Astrocyte (in vitro differentiated cells and primary cell): ENCODE results near the gene ALPL. TPM values are rescaled to one million over a fixed set of nuclear protein-coding genes. Genes with fewer than 3 reads are reported as not detected.

ENCODE experiments used
- DNase-seq: peaks from one replicate; pipeline ENCODE4 v3.0.0-alpha.2; 2010; ENCODE audit warnings: low read depth
- FAIRE-seq: peaks from 2 replicates; lab custom pipeline; 2011; peaks lifted over from hg19 to GRCh38; lab: Jason Lieb, UNC
- H2AFZ ChIP-seq: 2 replicates; pipeline ENCODE4 v1.6.0; 2012; ENCODE audit warnings: low read depth, low read length, inconsistent platforms
- H3K27ac ChIP-seq: 2 replicates; pipeline ENCODE4 v1.5.1; 2011; ENCODE audit warnings: low read depth, low read length, inconsistent platforms
- H3K27me3 ChIP-seq: 2 replicates; pipeline ENCODE4 v1.6.0; 2011; ENCODE audit warnings: low read length, inconsistent platforms; ENCODE audit not compliant: insufficient read depth
- H3K36me3 ChIP-seq: 2 replicates; pipeline ENCODE4 v1.5.1; 2011; ENCODE audit warnings: low read length, inconsistent platforms; ENCODE audit not compliant: insufficient read depth
- H3K4me1 ChIP-seq: 2 replicates; pipeline ENCODE4 v1.5.1; 2011; ENCODE audit warnings: low read length, inconsistent platforms; ENCODE audit not compliant: insufficient read depth
- H3K4me2 ChIP-seq: 2 replicates; pipeline ENCODE4 v1.6.0; 2012; ENCODE audit warnings: low read length, inconsistent platforms
- H3K4me3 ChIP-seq: 2 replicates; pipeline ENCODE4 v1.5.1; 2011; ENCODE audit warnings: low read depth, mild to moderate bottlenecking, low read length, inconsistent platforms; ENCODE audit not compliant: insufficient read depth
- H3K79me2 ChIP-seq: 2 replicates; pipeline ENCODE4 v1.6.0; 2012; ENCODE audit warnings: mild to moderate bottlenecking, low read length, inconsistent platforms; ENCODE audit not compliant: insufficient read depth
- H3K9ac ChIP-seq: 2 replicates; pipeline ENCODE4 v1.6.0; 2012; ENCODE audit warnings: mild to moderate bottlenecking, low read length, inconsistent platforms
- H3K9me3 ChIP-seq: 2 replicates; pipeline ENCODE4 v1.5.1; 2012; ENCODE audit warnings: low read depth, mild to moderate bottlenecking, low read length, inconsistent platforms; ENCODE audit not compliant: insufficient read depth
- H4K20me1 ChIP-seq: 2 replicates; pipeline ENCODE4 v1.6.0; 2012; ENCODE audit warnings: low read length, inconsistent platforms; ENCODE audit not compliant: insufficient read depth
- H3K27ac Mint-ChIP-seq: one replicate; pipeline ENCODE4 v1.8.0; 2021; ENCODE audit warnings: mild to moderate bottlenecking, mixed read lengths; ENCODE audit not compliant: unreplicated experiment
- H3K27me3 Mint-ChIP-seq: one replicate; pipeline ENCODE4 v1.8.0; 2021; ENCODE audit warnings: low read depth, mixed read lengths; ENCODE audit not compliant: unreplicated experiment
- H3K36me3 Mint-ChIP-seq: one replicate; pipeline ENCODE4 v1.8.0; 2021; ENCODE audit warnings: low read depth, mixed read lengths; ENCODE audit not compliant: unreplicated experiment
- H3K4me1 Mint-ChIP-seq: one replicate; pipeline ENCODE4 v1.8.0; 2021; ENCODE audit warnings: low read depth, mixed read lengths; ENCODE audit not compliant: unreplicated experiment
- H3K4me3 Mint-ChIP-seq: one replicate; pipeline ENCODE4 v1.8.0; 2021; ENCODE audit warnings: mild to moderate bottlenecking, moderate library complexity, mixed read lengths; ENCODE audit not compliant: unreplicated experiment
- H3K9me3 Mint-ChIP-seq: one replicate; pipeline ENCODE4 v1.8.0; 2021; ENCODE audit warnings: mild to moderate bottlenecking, mixed read lengths; ENCODE audit not compliant: unreplicated experiment
- CTCF ChIP-seq: IDR thresholded peaks from 2 replicates; pipeline ENCODE4 v1.5.1; 2011; ENCODE audit warnings: low read depth, mild to moderate bottlenecking, inconsistent platforms, low read length, moderate library complexity; ENCODE audit not compliant: insufficient read depth
- EZH2 ChIP-seq: IDR thresholded peaks from 2 replicates; pipeline ENCODE4 v1.6.1; 2012; ENCODE audit warnings: mild to moderate bottlenecking, low read length, inconsistent platforms; ENCODE audit not compliant: insufficient read depth
- total RNA-seq: library from RNA; stranded (reverse); gene quantifications from 2 replicates; pipeline ENCODE4 v1.2.1, GENCODE V29; 2021

ALPL gene
- total RNA-seq, 1 donor from 2014 or later, result 24.3 TPM

- Histone ChIP-seq H3K27me3 (peaks cover 8% of the 10 kb centered on the region), H3K4me1 (no peaks in the 10 kb centered on the region), H3K36me3 (no peaks in the 10 kb centered on the region), H3K9ac (no peak overlapping the region), H3K4me3 (no peak overlapping the region), H3K4me2 (no peak overlapping the region), H3K79me2 (no peaks in the 10 kb centered on the region), H2AFZ (no peak overlapping the region), H3K9me3 (no peaks in the 10 kb centered on the region), H3K27ac (no peak overlapping the region), H4K20me1 (no peaks in the 10 kb centered on the region)
- peaks cover 3% of the 10 kb centered on the region for H3K36me3 Mint-ChIP-seq
- no peak overlapping the region for H3K4me3 Mint-ChIP-seq
- DNase-seq (no peak), FAIRE-seq (no peak)
- no peak overlapping the region for H3K27ac Mint-ChIP-seq
- peaks cover 30% of the 10 kb centered on the region for H3K27me3 Mint-ChIP-seq
- TF ChIP-seq EZH2, result no peak
- TF ChIP-seq CTCF, result no peak
- peaks cover 2% of the 10 kb centered on the region for H3K9me3 Mint-ChIP-seq
- H3K4me1 Mint-ChIP-seq, result no peaks in the 10 kb centered on the region
Observed at GRCh38 chr1:21594501-21594900, 85.3 kb downstream of the ALPL start.

GRCh38 chr1:21594935-21595897 lies 86.0 kb downstream of the ALPL start:
- no peak overlapping the region for H3K4me2 ChIP-seq
- Mint-ChIP-seq H3K4me1 (no peaks in the 10 kb centered on the region), H3K4me3 (no peak overlapping the region), H3K9me3 (peaks cover 2% of the 10 kb centered on the region), H3K27ac (peak overlapping the region; percentile 53), H3K27me3 (peaks cover 36% of the 10 kb centered on the region), H3K36me3 (peaks cover 3% of the 10 kb centered on the region)
- no peak for DNase-seq
- H3K9ac ChIP-seq, result no peak overlapping the region
- H3K27me3 ChIP-seq, result peaks cover 7% of the 10 kb centered on the region
- H3K36me3 ChIP-seq, result no peaks in the 10 kb centered on the region
- no peak overlapping the region for H3K27ac ChIP-seq
- H2AFZ ChIP-seq, result no peak overlapping the region
- no peak for TF ChIP-seq EZH2
- peak; percentile 80 for TF ChIP-seq CTCF
- FAIRE-seq, result no peak
- H3K9me3 ChIP-seq, result no peaks in the 10 kb centered on the region
- no peaks in the 10 kb centered on the region for H4K20me1 ChIP-seq
- H3K4me3 ChIP-seq, result no peak overlapping the region
- H3K4me1 ChIP-seq, result no peaks in the 10 kb centered on the region
- H3K79me2 ChIP-seq, result no peaks in the 10 kb centered on the region

- Mint-ChIP-seq H3K9me3 (peaks cover 2% of the 10 kb centered on the region), H3K27ac (no peak overlapping the region), H3K36me3 (peaks cover 3% of the 10 kb centered on the region), H3K4me3 (no peak overlapping the region), H3K4me1 (no peaks in the 10 kb centered on the region), H3K27me3 (peaks cover 34% of the 10 kb centered on the region)
- no peak overlapping the region for H3K4me3 ChIP-seq
- no peak for FAIRE-seq
- H3K36me3 ChIP-seq, result no peaks in the 10 kb centered on the region
- TF ChIP-seq EZH2 (no peak), CTCF (no peak)
- H3K27me3 ChIP-seq, result peaks cover 3% of the 10 kb centered on the region
- H3K79me2 ChIP-seq, result no peaks in the 10 kb centered on the region
- no peak overlapping the region for H2AFZ ChIP-seq
- no peaks in the 10 kb centered on the region for H3K9me3 ChIP-seq
- H3K4me2 ChIP-seq, result no peak overlapping the region
- no peak for DNase-seq
- H3K9ac ChIP-seq, result no peak overlapping the region
- no peak overlapping the region for H3K27ac ChIP-seq
- H4K20me1 ChIP-seq, result no peaks in the 10 kb centered on the region
- H3K4me1 ChIP-seq, result no peaks in the 10 kb centered on the region
Observed at GRCh38 chr1:21596174-21596573, 87.0 kb downstream of the ALPL start.
